ENCODE results near the gene CHI3L2. TPM values are rescaled to one million over a fixed set of nuclear protein-coding genes. Genes with fewer than 3 reads are reported as not detected.

The CHI3L2 gene
- total and polyA plus RNA-seq, 2 of the 13 experiments (the other 11 are each of a cell fraction or from before 2014, with no cell fraction given): 0.46 to 1.7 TPM

GRCh38 chr1:111202707-111203623, 24.5 kb upstream of the CHI3L2 start (continued):
- no peak for TF ChIP-seq RXRA (CRISPR knock-in tag; IDR thresholded peaks at IDR 0.05)
- TF ChIP-seq STAG1 (CRISPR knock-in tag; IDR thresholded peaks at IDR 0.05): peak; percentile 16; the same call in 1 of the 2 replicates
- TF ChIP-seq NAIF1 (CRISPR knock-in tag; IDR thresholded peaks at IDR 0.05; ENCODE audit: borderline replicate concordance): no peak
- no peak for TF ChIP-seq ZFP37 (CRISPR knock-in tag; IDR thresholded peaks at IDR 0.05; ENCODE audit: borderline replicate concordance)
- TF ChIP-seq ZSCAN22 (CRISPR knock-in tag; IDR thresholded peaks at IDR 0.05): no peak
- no peak for TF ChIP-seq ZFP41 (CRISPR knock-in tag; IDR thresholded peaks at IDR 0.05; ENCODE audit: borderline replicate concordance)
- no peak for TF ChIP-seq MZF1 (CRISPR knock-in tag; IDR thresholded peaks at IDR 0.05; ENCODE audit: borderline replicate concordance)
- TF ChIP-seq CTCF (CRISPR knock-in tag; IDR thresholded peaks at IDR 0.05): peak; percentile 38
- no peak for TF ChIP-seq CEBPG (CRISPR knock-in tag; IDR thresholded peaks at IDR 0.05)
- 0 out of 2 replicates have a peak, but pooled peaks have one; percentile 8 for TF ChIP-seq SALL1 (CRISPR knock-in tag; IDR thresholded peaks at IDR 0.05)
- no peak for TF ChIP-seq NFYB (CRISPR knock-in tag; IDR thresholded peaks at IDR 0.05)
- no peak for TF ChIP-seq E2F5 (CRISPR knock-in tag; conservative IDR thresholded peaks at IDR 0.05)
- no peak for TF ChIP-seq CCDC6 (CRISPR knock-in tag; IDR thresholded peaks at IDR 0.05)
- TF ChIP-seq DPF2 (CRISPR knock-in tag; IDR thresholded peaks at IDR 0.05; ENCODE audit: borderline replicate concordance, low read depth): no peak
- no peak for TF ChIP-seq MATR3 (CRISPR knock-in tag; IDR thresholded peaks at IDR 0.05)

Measured in HepG2 (cell line).